Smooth muscle cell (in vitro differentiated cells): ENCODE measurements around the gene WASF2. TPM values are rescaled to one million over a fixed set of nuclear protein-coding genes. Genes with fewer than 3 reads are reported as not detected.

Experiments
- DNase-seq: peaks from one replicate; lab custom pipeline; 2025; ENCODE audit not compliant: unreplicated experiment; lab: John Stamatoyannopoulos, UW
- H2AFZ ChIP-seq: fragments of 200-600 bp; sonication (generic); 2 replicates; pipeline ENCODE4 v1.6.0; 2016; ENCODE audit warnings: antibody characterized with exemption, low read depth, mild to moderate bottlenecking
- H3F3A ChIP-seq: fragments of 200-600 bp; sonication (generic); 2 replicates; pipeline ENCODE4 v1.6.0; 2017; ENCODE audit warnings: antibody characterized with exemption, low read depth
- H3K27ac ChIP-seq: fragments of 200-600 bp; sonication (generic); 2 replicates; pipeline ENCODE4 v1.5.1; 2016; ENCODE audit warnings: low read depth, mild to moderate bottlenecking
- H3K27me3 ChIP-seq: fragments of 200-600 bp; sonication (generic); 2 replicates; pipeline ENCODE4 v1.6.1; 2016; ENCODE audit warnings: low read depth, mild to moderate bottlenecking
- H3K36me3 ChIP-seq: fragments of 200-600 bp; sonication (generic); 2 replicates; pipeline ENCODE4 v1.5.1; 2016; ENCODE audit warnings: low read depth
- H3K4me1 ChIP-seq: fragments of 200-600 bp; sonication (generic); 2 replicates; pipeline ENCODE4 v1.5.1; 2016; ENCODE audit warnings: low read depth
- H3K4me2 ChIP-seq: fragments of 200-600 bp; sonication (generic); 2 replicates; pipeline ENCODE4 v1.6.0; 2016; ENCODE audit warnings: mild to moderate bottlenecking
- H3K4me3 ChIP-seq: fragments of 200-600 bp; sonication (generic); 2 replicates; pipeline ENCODE4 v1.5.1; 2016; ENCODE audit warnings: mild to moderate bottlenecking
- H3K79me2 ChIP-seq: fragments of 200-600 bp; sonication (generic); 2 replicates; pipeline ENCODE4 v1.6.0; 2016; ENCODE audit warnings: low read depth, mild to moderate bottlenecking
- H3K9ac ChIP-seq: fragments of 200-600 bp; sonication (generic); 2 replicates; pipeline ENCODE4 v1.6.0; 2016; ENCODE audit warnings: low read depth
- H3K9me3 ChIP-seq: fragments of 200-600 bp; sonication (generic); replicated peaks from 2 replicates; pipeline ENCODE4 v1.5.1; 2016; ENCODE audit warnings: low read depth
- H4K20me1 ChIP-seq: fragments of 200-600 bp; sonication (generic); 2 replicates; pipeline ENCODE4 v1.6.0; 2016; ENCODE audit warnings: low read depth
- CTCF ChIP-seq: fragments of 200-600 bp; sonication (generic); IDR thresholded peaks from 2 replicates; pipeline ENCODE4 v1.5.1; 2017; ENCODE audit warnings: borderline replicate concordance, mild to moderate bottlenecking, antibody characterized with exemption; ENCODE audit not compliant: insufficient read depth, poor library complexity, severe bottlenecking
- WGBS: methylation state at CpG from one replicate; pipeline ENCODE4 v1.1.7; 2016; ENCODE audit warnings: low lambda C conversion rate; 5-methylcytosine and 5-hydroxymethylcytosine counted together
- polyA plus RNA-seq: library from polyadenylated mRNA; unstranded; fragments of >200 nt; fragmentation: Nextera tagmentation; extraction: Ambion mirVana; gene quantifications from 2 replicates; pipeline ENCODE4 v1.2.1, GENCODE V29; 2016
- total RNA-seq: library from RNA; depleted of rRNA; stranded (reverse); fragments of >200 nt; gene quantifications from 2 replicates; pipeline ENCODE4 v1.2.3, GENCODE V29; 2014

Gene WASF2
- total and polyA plus RNA-seq, 2 experiments from 2014 or later, result 34.3 to 46.1 TPM

- no peak for DNase-seq
- Histone ChIP-seq H3K36me3 (no peaks in the 10 kb centered on the region), H3K9me3 (no peaks in the 10 kb centered on the region), H3K4me1 (peaks cover 35% of the 10 kb centered on the region), H3K4me3 (no peak overlapping the region), H4K20me1 (no peaks in the 10 kb centered on the region), H3K79me2 (no peaks in the 10 kb centered on the region), H3K4me2 (no peak overlapping the region), H3K27me3 (no peaks in the 10 kb centered on the region), H3K27ac (no peak overlapping the region), H2AFZ (no peak overlapping the region), H3K9ac (no peak overlapping the region), H3F3A (peaks cover 5% of the 10 kb centered on the region)
- WGBS, result 92% methylated on average over 2 of the region's 2 CpGs
- TF ChIP-seq CTCF, result no peak
These were observed 27.3 kb upstream of the WASF2 start for GRCh38 chr1:27517301-27517700.

GRCh38 chr1:27515626-27516025 lies 25.7 kb upstream of the WASF2 start:
- Histone ChIP-seq H3K36me3 (no peaks in the 10 kb centered on the region), H3K4me2 (no peak overlapping the region), H2AFZ (no peak overlapping the region), H3K27me3 (no peaks in the 10 kb centered on the region), H4K20me1 (no peaks in the 10 kb centered on the region), H3K9ac (no peak overlapping the region), H3K9me3 (no peaks in the 10 kb centered on the region), H3F3A (peaks cover 5% of the 10 kb centered on the region), H3K79me2 (no peaks in the 10 kb centered on the region), H3K4me1 (peaks cover 26% of the 10 kb centered on the region), H3K4me3 (no peak overlapping the region), H3K27ac (no peak overlapping the region)
- no peak for TF ChIP-seq CTCF
- no peak for DNase-seq
- WGBS, result 83% methylated on average over 3 of the region's 3 CpGs

GRCh38 chr1:27513958-27514357 lies 24.0 kb upstream of the WASF2 start:
- no peaks in the 10 kb centered on the region for H3K79me2 ChIP-seq
- no peaks in the 10 kb centered on the region for H3K9me3 ChIP-seq
- WGBS, result 91% methylated on average over 7 of the region's 7 CpGs
- no peak for TF ChIP-seq CTCF
- no peak overlapping the region for H3K9ac ChIP-seq
- H2AFZ ChIP-seq, result no peak overlapping the region
- peaks cover 12% of the 10 kb centered on the region for H3K4me1 ChIP-seq
- DNase-seq, result no peak
- H4K20me1 ChIP-seq, result no peaks in the 10 kb centered on the region
- no peak overlapping the region for H3K27ac ChIP-seq
- no peaks in the 10 kb centered on the region for H3K27me3 ChIP-seq
- peaks cover 4% of the 10 kb centered on the region for H3F3A ChIP-seq
- no peak overlapping the region for H3K4me3 ChIP-seq
- no peaks in the 10 kb centered on the region for H3K36me3 ChIP-seq
- no peak overlapping the region for H3K4me2 ChIP-seq

- no peak for TF ChIP-seq CTCF
- H3K27me3 ChIP-seq, result no peaks in the 10 kb centered on the region
- DNase-seq, result no peak
- H4K20me1 ChIP-seq, result no peaks in the 10 kb centered on the region
- no peak overlapping the region for H3K9ac ChIP-seq
- H3K9me3 ChIP-seq, result no peaks in the 10 kb centered on the region
- peaks cover 7% of the 10 kb centered on the region for H3K4me1 ChIP-seq
- H3K27ac ChIP-seq, result no peak overlapping the region
- H3K36me3 ChIP-seq, result no peaks in the 10 kb centered on the region
- H3F3A ChIP-seq, result peaks cover under 1% of the 10 kb centered on the region
- no peak overlapping the region for H3K4me2 ChIP-seq
- 72% methylated on average over 5 of the region's 5 CpGs for WGBS
- no peaks in the 10 kb centered on the region for H3K79me2 ChIP-seq
- H2AFZ ChIP-seq, result no peak overlapping the region
- no peak overlapping the region for H3K4me3 ChIP-seq
These were observed 23.6 kb upstream of the WASF2 start for GRCh38 chr1:27513528-27513927.
